ENCODE data around the gene INSIG2. TPM values are rescaled to one million over a fixed set of nuclear protein-coding genes. Genes with fewer than 3 reads are reported as not detected.
A peak's percentile ranks its signal among the peaks of the same experiment; 100 is the strongest.

Gene INSIG2
- total RNA-seq, 2 donors from 2014 or later, result 10.9 to 12.5 TPM

- Mint-ChIP-seq H3K9me3 (no peaks in the 10 kb centered on the region), H3K36me3 (ENCODE audit: low read depth) (no peaks in the 10 kb centered on the region), H3K4me1 (peaks cover 7% of the 10 kb centered on the region), H3K27ac (no peak overlapping the region), H3K4me3 (no peak overlapping the region), H3K27me3 (ENCODE audit: insufficient read depth) (no peaks in the 10 kb centered on the region)
- Histone ChIP-seq H3K9me3 (ENCODE audit: control insufficient read depth, low read length) (no peaks in the 10 kb centered on the region), H3K4me1 (ENCODE audit: control insufficient read depth, insufficient read depth, low read length) (peaks cover 1% of the 10 kb centered on the region), H3K9ac (ENCODE audit: extremely low read depth, low read length, poor library complexity, severe bottlenecking) (no peak overlapping the region), H3K27me3 (ENCODE audit: control insufficient read depth, insufficient read depth, low read length, poor library complexity, severe bottlenecking) (no peaks in the 10 kb centered on the region), H3K36me3 (ENCODE audit: control insufficient read depth, insufficient read depth, low read length) (no peaks in the 10 kb centered on the region), H3K4me3 (ENCODE audit: low read length) (no peak overlapping the region), H3K27ac (ENCODE audit: low read depth, low read length) (no peak overlapping the region)
- WGBS, 2 experiments (ENCODE audit: insufficient coverage in 1 of 2, insufficient read length in 1 of 2), result 85 to 88% methylated on average over 2 to 4 of the region's 4 CpGs
- TF ChIP-seq CTCF (conservative IDR thresholded peaks at IDR 0.05), result peak; percentile 76
- DNase-seq, result peak; percentile 66
Measured at GRCh38 chr2:118061135-118061955, 26.9 kb upstream of the INSIG2 start.

- Histone ChIP-seq H3K27ac (ENCODE audit: low read depth, low read length) (no peak overlapping the region), H3K9ac (ENCODE audit: extremely low read depth, low read length, poor library complexity, severe bottlenecking) (no peak overlapping the region), H3K36me3 (ENCODE audit: control insufficient read depth, insufficient read depth, low read length) (no peaks in the 10 kb centered on the region), H3K4me3 (ENCODE audit: low read length) (no peak overlapping the region), H3K9me3 (ENCODE audit: control insufficient read depth, low read length) (no peaks in the 10 kb centered on the region), H3K27me3 (ENCODE audit: control insufficient read depth, insufficient read depth, low read length, poor library complexity, severe bottlenecking) (no peaks in the 10 kb centered on the region), H3K4me1 (ENCODE audit: control insufficient read depth, insufficient read depth, low read length) (no peaks in the 10 kb centered on the region)
- TF ChIP-seq CTCF (conservative IDR thresholded peaks at IDR 0.05), result no peak
- H3K9me3 Mint-ChIP-seq, result no peaks in the 10 kb centered on the region
- DNase-seq, result no peak
- H3K4me3 Mint-ChIP-seq, result no peak overlapping the region
- no peak overlapping the region for H3K27ac Mint-ChIP-seq
- no peaks in the 10 kb centered on the region for H3K36me3 Mint-ChIP-seq (ENCODE audit: low read depth)
- peaks cover 7% of the 10 kb centered on the region for H3K4me1 Mint-ChIP-seq
- H3K27me3 Mint-ChIP-seq (ENCODE audit: insufficient read depth), result no peaks in the 10 kb centered on the region
Measured at GRCh38 chr2:118062048-118062447, 26.2 kb upstream of the INSIG2 start.

GRCh38 chr2:118062669-118063068 is 25.6 kb upstream of the INSIG2 start:
- no peak overlapping the region for H3K9ac ChIP-seq (ENCODE audit: extremely low read depth, low read length, poor library complexity, severe bottlenecking)
- H3K4me1 ChIP-seq (ENCODE audit: control insufficient read depth, insufficient read depth, low read length), result no peaks in the 10 kb centered on the region
- H3K4me1 Mint-ChIP-seq, result peaks cover 5% of the 10 kb centered on the region
- no peaks in the 10 kb centered on the region for H3K27me3 Mint-ChIP-seq (ENCODE audit: insufficient read depth)
- H3K9me3 Mint-ChIP-seq, result no peaks in the 10 kb centered on the region
- TF ChIP-seq CTCF (conservative IDR thresholded peaks at IDR 0.05), result no peak
- no peak overlapping the region for H3K4me3 ChIP-seq (ENCODE audit: low read length)
- no peaks in the 10 kb centered on the region for H3K36me3 Mint-ChIP-seq (ENCODE audit: low read depth)
- H3K9me3 ChIP-seq (ENCODE audit: control insufficient read depth, low read length), result no peaks in the 10 kb centered on the region
- no peak overlapping the region for H3K27ac ChIP-seq (ENCODE audit: low read depth, low read length)
- H3K27ac Mint-ChIP-seq, result no peak overlapping the region
- H3K36me3 ChIP-seq (ENCODE audit: control insufficient read depth, insufficient read depth, low read length), result no peaks in the 10 kb centered on the region
- no peaks in the 10 kb centered on the region for H3K27me3 ChIP-seq (ENCODE audit: control insufficient read depth, insufficient read depth, low read length, poor library complexity, severe bottlenecking)
- no peak overlapping the region for H3K4me3 Mint-ChIP-seq
- DNase-seq, result no peak
- 75 to 88% methylated on average over 1 to 2 of the region's 2 CpGs for WGBS, 2 experiments (ENCODE audit: insufficient coverage in 1 of 2, insufficient read length in 1 of 2)
